IMR-90 (cell line): ENCODE data around the gene NELL1. TPM values are rescaled to one million over a fixed set of nuclear protein-coding genes. Genes with fewer than 3 reads are reported as not detected.

ENCODE experiments used
- ATAC-seq: fragments of 200-7000 bp; cut with Tn5 transposase; 2 replicates; pipeline ENCODE4 v1.9.1; 2020; ENCODE audit warnings: low read depth, mild to moderate bottlenecking, moderate library complexity
- BruUV-seq: library from RNA; stranded (reverse); fragments of 400-500 nt; replicated peaks from 2 replicates; lab custom pipeline; 2021; lab: Mats Ljungman, UMichigan
- CTCF ChIA-PET: fragments of 300-600 bp; formaldehyde crosslinking; extraction: SDS; loops from one replicate; lab custom pipeline; 2021; ENCODE audit warnings: antibody characterized with exemption; lab: Yijun Ruan, JAX
- POLR2A ChIA-PET: fragments of 300-600 bp; sonication (Branson Sonifier 250); formaldehyde crosslinking; loops from one replicate; lab custom pipeline; 2022; ENCODE audit warnings: antibody characterized with exemption; ENCODE audit not compliant: unreplicated experiment; lab: Charles Lee
- DNase-seq: peaks from one replicate; pipeline ENCODE4 v3.0.0; 2013
- H2AFZ ChIP-seq: replicated peaks from 2 replicates; pipeline ENCODE3; 2013; ENCODE audit warnings: low read length, mild to moderate bottlenecking; ENCODE audit not compliant: poor library complexity
- H2AK5ac ChIP-seq: 2 replicates; pipeline ENCODE4 v1.6.1; 2013; ENCODE audit warnings: low read depth, low read length, inconsistent platforms
- H2AK9ac ChIP-seq: replicated peaks from 2 replicates; pipeline ENCODE3; 2013; ENCODE audit warnings: mild to moderate bottlenecking, low read depth, low read length, moderate library complexity; ENCODE audit not compliant: poor library complexity
- H2BK120ac ChIP-seq: 2 replicates; pipeline ENCODE4 v1.6.1; 2013; ENCODE audit warnings: low read depth, low read length, inconsistent platforms
- H2BK15ac ChIP-seq: 3 replicates; pipeline ENCODE4 v1.6.1; 2013; ENCODE audit warnings: low read depth, low read length, inconsistent platforms
- H2BK20ac ChIP-seq: 2 replicates; pipeline ENCODE4 v1.6.1; 2013; ENCODE audit warnings: low read depth, mild to moderate bottlenecking, inconsistent platforms, low read length, moderate library complexity
- H2BK5ac ChIP-seq: 2 replicates; pipeline ENCODE4 v1.6.1; 2013; ENCODE audit warnings: mild to moderate bottlenecking, low read depth, low read length, inconsistent platforms; ENCODE audit not compliant: poor library complexity, severe bottlenecking
- H3K14ac ChIP-seq: replicated peaks from 2 replicates; pipeline ENCODE4 v1.6.1; 2013; ENCODE audit warnings: low read depth, low read length, inconsistent platforms
- H3K18ac ChIP-seq: 2 replicates; pipeline ENCODE4 v1.6.1; 2013; ENCODE audit warnings: low read depth, low read length, control low read depth
- H3K23ac ChIP-seq: 2 replicates; pipeline ENCODE4 v1.6.1; 2013; ENCODE audit warnings: low read depth, low read length, inconsistent platforms
- H3K27ac ChIP-seq: 2 replicates; pipeline ENCODE4 v1.5.1; 2013; ENCODE audit warnings: mild to moderate bottlenecking, control low read depth, low read length; ENCODE audit not compliant: insufficient read depth
- H3K27me3 ChIP-seq: 2 replicates; pipeline ENCODE4 v1.6.1; 2013; ENCODE audit warnings: low read length; ENCODE audit not compliant: control insufficient read depth, insufficient read depth
- H3K36me3 ChIP-seq: 2 replicates; pipeline ENCODE4 v1.6.1; 2013; ENCODE audit warnings: low read length, mixed read lengths; ENCODE audit not compliant: control insufficient read depth, insufficient read depth
- H3K4ac ChIP-seq: 2 replicates; pipeline ENCODE4 v1.6.1; 2013; ENCODE audit warnings: low read depth, low read length, inconsistent platforms
- H3K4me1 ChIP-seq: 2 replicates; pipeline ENCODE4 v1.6.1; 2013; ENCODE audit warnings: low read length, mixed read lengths; ENCODE audit not compliant: control insufficient read depth, insufficient read depth
- H3K4me2 ChIP-seq: 2 replicates; pipeline ENCODE4 v1.6.1; 2013; ENCODE audit warnings: low read depth, mild to moderate bottlenecking, control low read depth, low read length, moderate library complexity
- H3K4me3 ChIP-seq: 2 replicates; pipeline ENCODE4 v1.5.1; 2013; ENCODE audit warnings: low read depth, mild to moderate bottlenecking, control low read depth, low read length, moderate library complexity; ENCODE audit not compliant: insufficient read depth
- H3K56ac ChIP-seq: 2 replicates; pipeline ENCODE4 v1.6.1; 2013; ENCODE audit warnings: low read length, inconsistent platforms; ENCODE audit not compliant: insufficient read depth; ENCODE audit errors: extremely low read depth
- H3K79me1 ChIP-seq, 2 experiments: 2 replicates each; pipeline ENCODE4 v1.6.1; 2013; ENCODE audit warnings: low read length in 2 of 2, inconsistent platforms in 1 of 2, low read depth in 1 of 2
- H3K9ac ChIP-seq: 2 replicates; pipeline ENCODE4 v1.6.1; 2013; ENCODE audit warnings: low read depth, low read length, control low read depth
- H3K9me1 ChIP-seq: 2 replicates; pipeline ENCODE4 v1.6.1; 2013; ENCODE audit warnings: low read length, inconsistent platforms; ENCODE audit not compliant: insufficient read depth
- H3K9me3 ChIP-seq: 2 replicates; pipeline ENCODE4 v1.6.1; 2013; ENCODE audit warnings: low read length; ENCODE audit not compliant: control insufficient read depth, insufficient read depth
- H4K20me1 ChIP-seq: 2 replicates; pipeline ENCODE4 v1.6.1; 2013; ENCODE audit warnings: low read length, inconsistent platforms; ENCODE audit not compliant: insufficient read depth
- H4K5ac ChIP-seq: 2 replicates; pipeline ENCODE4 v1.6.1; 2013; ENCODE audit warnings: mild to moderate bottlenecking, low read depth, low read length, control low read depth
- H4K8ac ChIP-seq, 2 experiments: 2 replicates each; pipeline ENCODE4 v1.6.1; 2013; ENCODE audit warnings: low read depth in 2 of 2, low read length in 2 of 2, control low read depth in 1 of 2, inconsistent platforms in 1 of 2
- H4K91ac ChIP-seq: 2 replicates; pipeline ENCODE4 v1.6.1; 2013; ENCODE audit warnings: low read depth, low read length, inconsistent platforms; ENCODE audit not compliant: insufficient read depth
- WGBS, 2 experiments: methylation state at CpG; one replicate each; pipeline versions ENCODE4 v1.1.5 to v1.1.7; 2013; ENCODE audit warnings: missing lambda C conversion rate in 2 of 2; ENCODE audit not compliant: insufficient read length in 1 of 2; ENCODE audit errors: extremely low coverage in 2 of 2; 5-methylcytosine and 5-hydroxymethylcytosine counted together
- dilution Hi-C: fragments of 300-500 bp; cut with HindIII; formaldehyde crosslinking; loops from one replicate; pipeline ENCODE4 v1.14.3; 2018; ENCODE audit warnings: low sequenced_read_pairs; ENCODE audit not compliant: unreplicated experiment
- in situ Hi-C: fragments of 300-500 bp; cut with MboI; formaldehyde crosslinking; loops from 3 replicates; pipeline ENCODE4 v1.14.3; 2019; ENCODE audit warnings: low sequenced_read_pairs, inconsistent platforms, mixed read lengths
- intact Hi-C: fragments of 100-400 bp; cut with micrococcal nuclease; formaldehyde crosslinking; loops from 2 replicates; pipeline ENCODE4 v1.10.0; 2022
- polyA plus RNA-seq, 3 experiments: library from polyadenylated mRNA; depleted of rRNA; stranded (reverse); fragments of >200 nt; gene quantifications; 2 replicates each; pipeline ENCODE4 v1.2.3, GENCODE V29; 2012; ENCODE audit warnings: low replicate concordance in 1 of 3
- total RNA-seq: library from RNA; depleted of rRNA; stranded (reverse); fragments of >200 nt; gene quantifications from 2 replicates; pipeline ENCODE4 v1.2.3, GENCODE V29; 2012
- TF ChIP-seq, protein P1 (sequence below): fragments of 150-350 bp; IDR thresholded peaks from 2 replicates; pipeline ENCODE4 v1.6.1; 2017; ENCODE audit warnings: mild to moderate bottlenecking, antibody characterized with exemption, low read length, low read depth

Gene NELL1
- total and polyA plus RNA-seq, 2 of the 4 experiments (the other 2 are of a cell fraction), result not detected

DNA sequence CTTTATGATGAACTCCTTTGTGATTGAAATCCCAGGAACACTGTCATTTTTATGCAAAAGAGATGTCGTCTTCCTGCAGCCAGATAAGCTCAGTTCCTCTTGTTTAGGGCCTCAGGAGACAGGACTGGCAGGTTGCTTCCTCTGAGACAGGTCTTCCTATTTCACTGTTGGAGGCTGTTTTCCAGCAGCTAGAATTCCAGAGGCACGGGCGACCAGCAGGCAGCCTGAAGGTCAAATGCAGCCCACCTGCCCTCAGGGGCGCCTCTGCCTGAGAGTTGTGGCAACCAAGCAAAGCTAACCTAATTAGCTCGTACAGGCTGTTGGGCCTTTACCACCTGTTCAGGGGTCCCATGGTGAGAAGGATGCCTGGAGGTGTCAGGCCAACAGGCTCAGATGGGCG lies 47.7 kb upstream of the NELL1 start:
- WGBS, 2 experiments, result 0% methylated on average over 5 of the region's 6 CpGs; no CpG with 5 or more reads in 1 of the 2 experiments
- no peak overlapping the region for H3K56ac ChIP-seq
- no peak overlapping the region for H4K91ac ChIP-seq
- H3K18ac ChIP-seq, result no peak overlapping the region
- no peaks in the 10 kb centered on the region for H4K20me1 ChIP-seq
- POLR2A ChIA-PET, result no interaction called here
- no peak overlapping the region for H4K5ac ChIP-seq
- no peak overlapping the region for H3K4ac ChIP-seq
- in situ Hi-C loops, result loop anchor here (25.0 kb wide), 1 partner anchor 684 kb away; no protein-coding TSS in a partner anchor
- H3K9ac ChIP-seq, result no peak overlapping the region
- dilution Hi-C loops, result no loop called here
- H2BK5ac ChIP-seq, result no peak overlapping the region
- H3K14ac ChIP-seq, result no peak overlapping the region
- H3K36me3 ChIP-seq, result no peaks in the 10 kb centered on the region
- no peak overlapping the region for H2AFZ ChIP-seq
- ATAC-seq (no peak), DNase-seq (no peak)
- H3K4me1 ChIP-seq, result no peaks in the 10 kb centered on the region
- TF ChIP-seq, protein P1, sequence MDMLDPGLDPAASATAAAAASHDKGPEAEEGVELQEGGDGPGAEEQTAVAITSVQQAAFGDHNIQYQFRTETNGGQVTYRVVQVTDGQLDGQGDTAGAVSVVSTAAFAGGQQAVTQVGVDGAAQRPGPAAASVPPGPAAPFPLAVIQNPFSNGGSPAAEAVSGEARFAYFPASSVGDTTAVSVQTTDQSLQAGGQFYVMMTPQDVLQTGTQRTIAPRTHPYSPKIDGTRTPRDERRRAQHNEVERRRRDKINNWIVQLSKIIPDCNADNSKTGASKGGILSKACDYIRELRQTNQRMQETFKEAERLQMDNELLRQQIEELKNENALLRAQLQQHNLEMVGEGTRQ, result no peak
- intact Hi-C loops, result no loop called here
- H3K4me3 ChIP-seq, result no peak overlapping the region
- no peak overlapping the region for H2AK9ac ChIP-seq
- no peaks in the 10 kb centered on the region for H3K79me1 ChIP-seq
- CTCF ChIA-PET, result no interaction called here
- H3K27me3 ChIP-seq, result no peaks in the 10 kb centered on the region; the same call in 1 of the 2 replicates
- H2AK5ac ChIP-seq, result no peak overlapping the region
- H3K9me3 ChIP-seq, result no peaks in the 10 kb centered on the region
- H2BK15ac ChIP-seq, result no peak overlapping the region
- H2BK120ac ChIP-seq, result no peak overlapping the region
- H3K4me2 ChIP-seq, result no peak overlapping the region
- H3K9me1 ChIP-seq, result no peaks in the 10 kb centered on the region
- H4K8ac ChIP-seq, result no peak overlapping the region
- no peak overlapping the region for H3K23ac ChIP-seq
- no peak overlapping the region for H3K27ac ChIP-seq
- no peak overlapping the region for H2BK20ac ChIP-seq
- no TSS peak for BruUV-seq
